HG03558 (cell line): Measurements from ENCODE around the gene STARD3NL.
"Not testable (repeated sequence)": the region's sequence is repeated elsewhere in the genome, so short reads cannot be mapped to it uniquely, and the experiment has no call there.

Experiments
- ATAC-seq: cut with Tn5 transposase; IDR thresholded peaks from one replicate; pipeline ENCODE4 v1.9.1; 2021; ENCODE audit warnings: moderate number of reproducible peaks; ENCODE audit not compliant: unreplicated experiment; ENCODE audit errors: extremely low read depth

STARD3NL gene

GRCh38 chr7:38262026-38262425, 84.0 kb downstream of the STARD3NL start:
- not testable (repeated sequence) for ATAC-seq

GRCh38 chr7:38262545-38262944, 84.5 kb downstream of the STARD3NL start:
- no peak for ATAC-seq

GRCh38 chr7:38263274-38263673, 85.2 kb downstream of the STARD3NL start:
- ATAC-seq: not testable (repeated sequence)

- ATAC-seq: not testable (repeated sequence)
Measured at GRCh38 chr7:38264602-38265001, 86.6 kb downstream of the STARD3NL start.

GRCh38 chr7:38265958-38266357, 87.9 kb downstream of the STARD3NL start:
- not testable (repeated sequence) for ATAC-seq

- not testable (repeated sequence) for ATAC-seq
Measured at GRCh38 chr7:38269704-38270346, 91.8 kb downstream of the STARD3NL start.

- ATAC-seq: not testable (repeated sequence)
Measured at GRCh38 chr7:38270405-38270804, 92.4 kb downstream of the STARD3NL start.

- ATAC-seq: no peak
Measured at GRCh38 chr7:38273286-38273995, 95.4 kb downstream of the STARD3NL start, which contains the start of gene TARP. Gene TARP, minus strand, starts transcription at chr7:38273636.

GRCh38 chr7:38274486-38274885, 96.4 kb downstream of the STARD3NL start:
- no peak for ATAC-seq

- no peak for ATAC-seq
Measured at GRCh38 chr7:38274927-38275620, 97.0 kb downstream of the STARD3NL start.

- ATAC-seq: no peak
Measured at GRCh38 chr7:38276096-38276877, 98.2 kb downstream of the STARD3NL start.

- no peak for ATAC-seq
Measured at GRCh38 chr7:38280000-38280399, 102.0 kb downstream of the STARD3NL start.
